OCI-LY3 (cell line): ENCODE results near the gene GMPR.

ENCODE experiments used
- EZH2phosphoT487 ChIP-seq: fragments of 200-600 bp; shearing (Covaris generic); IDR thresholded peaks from 2 replicates; pipeline ENCODE4 v1.6.1; 2018; ENCODE audit warnings: antibody characterized with exemption, mixed run types, low read depth
- TF ChIP-seq, protein P1 (sequence below): fragments of 200-600, 300-600 bp; sonication (generic); IDR thresholded peaks from 2 replicates; pipeline ENCODE4 v1.5.1; 2014; ENCODE audit warnings: antibody characterized with exemption, low read length, low read depth

DNA sequence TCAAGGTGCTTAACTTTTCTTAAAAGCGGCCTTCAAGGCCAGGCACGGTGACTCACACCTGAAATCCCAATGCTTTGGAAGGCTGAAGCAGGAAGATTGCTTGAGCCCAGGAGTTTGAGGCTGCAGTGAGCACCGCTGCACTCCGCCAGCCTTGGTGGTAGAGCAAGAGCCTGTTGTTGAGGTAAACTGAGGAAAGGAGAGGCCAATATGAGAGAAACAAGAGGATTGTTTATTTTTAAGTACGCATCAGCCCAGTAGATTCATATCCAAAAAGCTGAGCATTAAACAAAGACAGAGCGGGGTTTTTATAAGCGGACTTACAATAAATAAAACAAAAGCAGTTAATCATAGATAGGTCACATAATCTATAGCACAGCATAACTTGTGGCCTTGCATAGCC, 15.0 kb upstream of the GMPR start:
- TF ChIP-seq, protein P1, sequence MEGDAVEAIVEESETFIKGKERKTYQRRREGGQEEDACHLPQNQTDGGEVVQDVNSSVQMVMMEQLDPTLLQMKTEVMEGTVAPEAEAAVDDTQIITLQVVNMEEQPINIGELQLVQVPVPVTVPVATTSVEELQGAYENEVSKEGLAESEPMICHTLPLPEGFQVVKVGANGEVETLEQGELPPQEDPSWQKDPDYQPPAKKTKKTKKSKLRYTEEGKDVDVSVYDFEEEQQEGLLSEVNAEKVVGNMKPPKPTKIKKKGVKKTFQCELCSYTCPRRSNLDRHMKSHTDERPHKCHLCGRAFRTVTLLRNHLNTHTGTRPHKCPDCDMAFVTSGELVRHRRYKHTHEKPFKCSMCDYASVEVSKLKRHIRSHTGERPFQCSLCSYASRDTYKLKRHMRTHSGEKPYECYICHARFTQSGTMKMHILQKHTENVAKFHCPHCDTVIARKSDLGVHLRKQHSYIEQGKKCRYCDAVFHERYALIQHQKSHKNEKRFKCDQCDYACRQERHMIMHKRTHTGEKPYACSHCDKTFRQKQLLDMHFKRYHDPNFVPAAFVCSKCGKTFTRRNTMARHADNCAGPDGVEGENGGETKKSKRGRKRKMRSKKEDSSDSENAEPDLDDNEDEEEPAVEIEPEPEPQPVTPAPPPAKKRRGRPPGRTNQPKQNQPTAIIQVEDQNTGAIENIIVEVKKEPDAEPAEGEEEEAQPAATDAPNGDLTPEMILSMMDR, result no peak
- no peak for TF ChIP-seq EZH2phosphoT487
